Stomach smooth muscle (tissue), 2 donors: ENCODE measurements around the gene CUBN.
A peak's percentile ranks its signal among the peaks of the same experiment; 100 is the strongest.

Experiments used
- H3K27ac ChIP-seq: one replicate; pipeline ENCODE4 v1.7.0; 2013; ENCODE audit warnings: mild to moderate bottlenecking, low read length, inconsistent platforms
- H3K27me3 ChIP-seq, 2 donors: one replicate each; pipeline ENCODE4 v1.7.0; 2013; ENCODE audit warnings: low read length in 2 of 2; ENCODE audit not compliant: insufficient read depth in 2 of 2, control insufficient read depth in 1 of 2
- H3K36me3 ChIP-seq, 2 donors: one replicate each; pipeline ENCODE4 v1.7.0; 2013; ENCODE audit warnings: low read length in 2 of 2; ENCODE audit not compliant: control insufficient read depth in 2 of 2, insufficient read depth in 2 of 2
- H3K4me1 ChIP-seq: one replicate; pipeline ENCODE4 v1.7.0; 2013; ENCODE audit warnings: low read length; ENCODE audit not compliant: control insufficient read depth, insufficient read depth
- H3K4me3 ChIP-seq, 2 donors: one replicate each; pipeline ENCODE4 v1.7.0; 2013; ENCODE audit warnings: low read length in 2 of 2
- H3K9ac ChIP-seq, 2 donors: one replicate each; pipeline ENCODE4 v1.7.0; 2013; ENCODE audit warnings: low read length in 2 of 2, mild to moderate bottlenecking in 1 of 2
- H3K9me3 ChIP-seq, 2 donors: one replicate each; pipeline ENCODE4 v1.7.0; 2013; ENCODE audit warnings: low read length in 2 of 2; ENCODE audit not compliant: control insufficient read depth in 2 of 2
- donor health status: healthy.
- donor health status: Pancreatic carcinoma.

The CUBN gene

GRCh38 chr10:17043586-17043985, 86.0 kb downstream of the CUBN start:
- no peak overlapping the region for H3K27ac ChIP-seq
- H3K4me3 ChIP-seq, result no peak overlapping the region

DNA sequence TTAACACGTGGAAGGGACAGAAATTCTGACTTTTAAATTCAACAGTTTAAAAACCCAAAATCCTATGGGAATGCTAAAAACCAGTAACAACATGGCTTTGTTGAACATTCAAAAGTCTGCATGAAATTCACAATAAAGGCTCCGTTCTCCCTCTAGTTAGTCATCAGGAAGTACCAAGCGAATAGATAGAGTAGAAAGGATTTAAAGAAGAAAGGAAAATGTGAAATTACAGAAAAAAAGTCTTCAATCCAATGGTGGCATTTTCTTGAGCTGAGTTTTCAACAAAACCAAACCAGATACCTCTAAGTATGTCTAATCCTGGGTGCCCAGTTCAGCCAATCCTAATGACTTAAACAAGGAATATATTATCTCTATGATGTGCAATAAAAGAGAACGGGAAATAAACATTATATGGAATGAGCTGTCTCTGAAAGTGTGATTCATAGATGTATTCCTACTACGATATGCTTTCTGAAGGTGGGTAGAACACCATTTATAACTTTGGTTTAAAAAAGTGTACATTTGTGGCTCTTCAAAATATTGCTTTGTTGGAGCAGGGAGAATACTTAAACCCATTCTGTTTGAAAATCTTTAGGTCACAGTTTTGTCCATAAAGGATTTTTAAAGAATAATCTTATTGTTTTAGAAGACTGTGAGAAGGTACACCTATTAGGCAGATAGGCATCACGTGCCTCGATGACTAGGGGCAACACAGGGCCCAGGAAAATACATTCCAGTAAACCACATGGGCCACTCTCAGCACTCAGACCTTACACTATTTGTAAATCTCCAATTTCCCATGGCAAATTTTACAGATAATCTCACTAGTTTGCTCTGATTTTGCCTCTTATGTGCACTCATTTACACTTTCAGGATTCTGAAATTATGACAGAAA, 87.7 kb downstream of the CUBN start:
- H3K4me3 ChIP-seq, result no peak overlapping the region
- no peaks in the 10 kb centered on the region for H3K27me3 ChIP-seq
- no peaks in the 10 kb centered on the region for H3K36me3 ChIP-seq
- H3K27ac ChIP-seq, result no peak overlapping the region
- H3K4me1 ChIP-seq, result no peaks in the 10 kb centered on the region
- no peak overlapping the region for H3K9ac ChIP-seq
- H3K9me3 ChIP-seq, result no peaks in the 10 kb centered on the region

More at GRCh38 chr10:17043586-17043985, 86.0 kb downstream of the CUBN start:
- no peak overlapping the region for H3K9ac ChIP-seq
- no peaks in the 10 kb centered on the region for H3K36me3 ChIP-seq
- no peaks in the 10 kb centered on the region for H3K27me3 ChIP-seq
- H3K9me3 ChIP-seq, result no peaks in the 10 kb centered on the region
- H3K4me1 ChIP-seq, result no peaks in the 10 kb centered on the region

DNA sequence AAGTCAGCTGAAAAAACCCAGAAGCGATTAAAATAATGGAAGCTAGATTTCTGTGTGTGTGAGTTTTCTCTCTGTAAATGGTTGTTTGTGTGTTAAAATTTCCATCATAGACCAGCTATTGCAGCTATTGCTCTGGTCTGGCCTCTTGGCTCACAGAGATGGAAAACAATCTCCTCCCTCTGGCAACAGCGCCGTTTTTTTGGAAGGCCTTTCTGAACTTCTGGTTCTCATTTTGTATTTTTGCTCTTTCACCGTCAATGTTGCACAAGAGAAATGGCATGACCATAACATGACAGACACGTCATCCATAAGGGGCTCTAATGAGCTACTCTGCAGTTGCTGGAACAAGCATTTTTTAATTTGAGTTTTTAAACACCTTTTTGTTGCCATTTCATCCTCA, 91.0 kb downstream of the CUBN start:
- H3K27ac ChIP-seq, result peak overlapping the region; percentile 1
- H3K9ac ChIP-seq, result no peak overlapping the region
- H3K4me3 ChIP-seq, result no peak overlapping the region
- no peaks in the 10 kb centered on the region for H3K27me3 ChIP-seq
- no peaks in the 10 kb centered on the region for H3K4me1 ChIP-seq
- no peaks in the 10 kb centered on the region for H3K36me3 ChIP-seq
- no peaks in the 10 kb centered on the region for H3K9me3 ChIP-seq

DNA sequence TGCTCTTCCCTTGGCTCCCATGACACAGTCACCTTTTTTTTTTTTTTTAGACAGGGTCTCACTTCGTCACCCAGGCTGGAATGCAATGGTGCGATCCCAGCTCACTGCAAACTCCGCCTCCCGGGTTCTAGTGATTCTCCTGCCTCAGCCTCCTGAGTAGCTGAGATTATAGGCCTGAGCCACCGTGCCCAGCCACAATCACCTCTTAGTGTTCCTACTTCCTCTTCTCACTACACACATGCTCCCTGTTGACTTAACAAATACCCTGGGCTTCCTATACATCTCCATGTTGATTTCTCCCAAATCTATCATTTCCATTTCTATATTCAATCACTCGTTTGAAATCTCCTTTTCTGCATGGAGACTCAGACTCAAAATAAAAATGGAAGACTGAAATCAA, 91.7 kb downstream of the CUBN start:
- H3K4me1 ChIP-seq, result no peaks in the 10 kb centered on the region
- no peaks in the 10 kb centered on the region for H3K36me3 ChIP-seq
- no peak overlapping the region for H3K27ac ChIP-seq
- H3K27me3 ChIP-seq, result no peaks in the 10 kb centered on the region
- no peak overlapping the region for H3K9ac ChIP-seq
- H3K9me3 ChIP-seq, result no peaks in the 10 kb centered on the region
- no peak overlapping the region for H3K4me3 ChIP-seq

GRCh38 chr10:17035446-17035845, 94.2 kb downstream of the CUBN start:
- no peaks in the 10 kb centered on the region for H3K27me3 ChIP-seq

GRCh38 chr10:17033529-17034260, 95.9 kb downstream of the CUBN start:
- Histone ChIP-seq H3K4me3 (no peak overlapping the region), H3K27ac (no peak overlapping the region), H3K9ac (no peak overlapping the region), H3K4me1 (no peaks in the 10 kb centered on the region), H3K27me3 (no peaks in the 10 kb centered on the region), H3K36me3 (no peaks in the 10 kb centered on the region), H3K9me3 (no peaks in the 10 kb centered on the region)

More at GRCh38 chr10:17035446-17035845, 94.2 kb downstream of the CUBN start:
- H3K27ac ChIP-seq, result no peak overlapping the region
- H3K9ac ChIP-seq, result no peak overlapping the region
- no peaks in the 10 kb centered on the region for H3K4me1 ChIP-seq
- no peaks in the 10 kb centered on the region for H3K36me3 ChIP-seq
- H3K4me3 ChIP-seq, result no peak overlapping the region
- no peaks in the 10 kb centered on the region for H3K9me3 ChIP-seq

DNA sequence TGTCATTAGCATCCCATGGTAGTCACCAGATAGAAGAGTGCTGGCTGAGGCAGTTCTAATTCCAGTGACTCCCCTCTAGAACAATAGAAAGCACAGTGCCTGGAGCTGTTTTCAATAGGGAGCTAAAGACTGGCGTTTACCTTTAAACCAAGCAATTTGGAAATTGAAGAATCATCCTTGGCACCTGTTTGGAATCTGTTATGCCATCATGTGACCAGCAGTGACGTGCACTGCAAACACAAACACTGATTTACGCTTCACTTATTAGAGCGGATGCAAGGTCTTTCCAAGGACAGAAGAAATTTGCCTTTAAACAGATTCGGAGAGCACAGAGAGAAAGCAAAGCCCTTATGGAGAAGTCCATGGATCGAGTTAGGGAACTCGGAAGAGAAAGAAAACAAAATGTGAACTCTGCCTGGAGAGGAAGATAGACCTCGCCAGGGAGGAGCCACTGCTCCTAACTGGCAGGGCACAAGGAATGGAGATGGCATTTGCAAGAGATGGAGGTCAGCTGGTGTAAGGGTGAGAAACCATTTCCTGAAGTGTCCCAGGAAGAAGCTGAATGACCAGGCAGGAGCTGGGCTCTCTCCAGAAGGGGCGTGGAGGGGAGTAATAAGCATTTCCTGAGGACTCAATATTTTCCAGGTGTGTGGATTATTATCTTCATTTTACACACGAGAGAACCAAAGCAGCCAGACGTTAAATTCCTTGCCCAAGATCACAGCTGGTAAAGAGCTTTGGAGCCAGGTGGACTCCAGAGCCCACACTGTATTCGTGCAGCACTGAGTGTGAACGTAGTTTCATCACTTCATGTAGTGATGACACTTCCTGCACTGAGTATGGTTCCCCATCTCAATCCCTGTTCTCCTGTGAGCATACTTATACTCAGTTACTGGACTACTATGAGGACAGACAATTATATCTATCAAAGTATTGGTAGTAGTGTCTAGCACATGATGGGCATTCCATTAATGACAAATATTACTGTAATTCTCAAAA, 97.7 kb downstream of the CUBN start:
- Histone ChIP-seq H3K27me3 (no peaks in the 10 kb centered on the region), H3K9ac (no peak overlapping the region), H3K4me1 (no peaks in the 10 kb centered on the region), H3K4me3 (no peak overlapping the region), H3K36me3 (no peaks in the 10 kb centered on the region), H3K9me3 (no peaks in the 10 kb centered on the region), H3K27ac (no peak overlapping the region)

DNA sequence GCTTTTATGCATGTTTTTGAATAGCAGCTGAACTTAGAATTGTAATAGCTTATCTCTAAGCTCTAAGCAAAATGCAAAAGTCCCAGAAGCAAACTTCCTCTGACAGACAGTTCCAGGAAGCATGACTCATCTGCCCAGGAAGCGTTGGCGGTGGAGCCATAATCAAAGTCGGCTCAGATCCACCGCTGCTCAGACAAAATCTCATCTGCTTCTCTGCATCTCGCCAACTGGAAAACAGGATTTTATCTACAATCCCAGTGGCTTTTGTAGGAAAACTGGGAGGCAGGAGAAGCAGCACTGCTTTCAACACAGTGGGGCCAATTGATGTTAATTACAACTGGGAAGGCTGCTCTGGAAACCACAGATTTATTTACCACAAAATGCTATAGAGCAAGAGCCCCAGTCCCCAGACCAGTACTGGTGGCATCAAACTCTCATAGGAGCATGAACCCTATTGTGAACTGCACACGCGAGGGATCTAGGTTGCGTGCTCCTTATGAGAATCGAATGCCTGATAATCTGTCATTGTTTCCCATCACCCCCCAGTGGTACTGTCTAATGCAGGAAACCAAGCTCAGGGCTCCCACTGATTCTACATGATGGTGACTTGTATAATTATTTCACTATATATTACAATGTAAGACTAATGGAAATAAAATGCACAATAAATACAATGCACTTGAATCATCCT, 99.9 kb downstream of the CUBN start:
- Histone ChIP-seq H3K4me1 (peaks cover 4% of the 10 kb centered on the region), H3K27ac (no peak overlapping the region), H3K36me3 (no peaks in the 10 kb centered on the region), H3K27me3 (no peaks in the 10 kb centered on the region), H3K9ac (no peak overlapping the region), H3K9me3 (no peaks in the 10 kb centered on the region), H3K4me3 (no peak overlapping the region)

GRCh38 chr10:17029239-17029580, 100.4 kb downstream of the CUBN start:
- Histone ChIP-seq H3K9ac (no peak overlapping the region), H3K4me1 (peaks cover 4% of the 10 kb centered on the region), H3K4me3 (no peak overlapping the region), H3K36me3 (no peaks in the 10 kb centered on the region), H3K27ac (no peak overlapping the region), H3K27me3 (no peaks in the 10 kb centered on the region), H3K9me3 (no peaks in the 10 kb centered on the region)

DNA sequence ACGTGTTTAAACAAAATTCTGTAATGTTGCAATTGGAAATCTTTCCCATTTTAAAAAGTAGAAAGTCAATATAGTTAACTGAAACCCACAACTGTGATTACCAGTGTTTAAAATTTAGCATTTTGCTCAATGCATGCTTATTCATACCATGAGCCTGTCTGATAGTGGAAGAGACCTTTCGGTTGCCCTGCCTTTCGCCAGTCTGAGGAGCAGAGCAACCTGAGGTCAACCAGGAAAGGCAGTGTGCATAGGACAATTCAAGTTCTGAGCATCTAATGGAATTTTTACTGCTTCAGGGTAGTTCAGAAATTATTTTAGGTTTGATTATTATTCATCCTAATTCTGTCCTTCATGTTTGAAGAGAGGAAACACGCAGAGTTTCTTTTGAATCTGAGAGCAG, 100.8 kb downstream of the CUBN start:
- Histone ChIP-seq H3K4me3 (no peak overlapping the region), H3K36me3 (no peaks in the 10 kb centered on the region), H3K27ac (no peak overlapping the region), H3K27me3 (no peaks in the 10 kb centered on the region), H3K4me1 (peaks cover 7% of the 10 kb centered on the region), H3K9me3 (no peaks in the 10 kb centered on the region), H3K9ac (no peak overlapping the region)
